Panc1 (cell line): ENCODE measurements around the gene PTGS2. TPM values are rescaled to one million over a fixed set of nuclear protein-coding genes. Genes with fewer than 3 reads are reported as not detected.

Experiments used
- ATAC-seq: fragments of 200-7000 bp; cut with Tn5 transposase; 2 replicates; pipeline ENCODE4 v1.9.1; 2020; ENCODE audit warnings: mild to moderate bottlenecking, moderate library complexity
- BruUV-seq: library from RNA; stranded (reverse); fragments of 400-500 nt; replicated peaks from 2 replicates; lab custom pipeline; 2021; lab: Mats Ljungman, UMichigan
- CTCF ChIA-PET: fragments of 300-600 bp; sonication (Branson Sonifier 250); formaldehyde crosslinking; loops from one replicate; lab custom pipeline; 2022; ENCODE audit warnings: antibody characterized with exemption; lab: Charles Lee
- POLR2A ChIA-PET: fragments of 300-600 bp; sonication (Branson Sonifier 250); formaldehyde crosslinking; loops from one replicate; lab custom pipeline; 2022; ENCODE audit warnings: antibody characterized with exemption; lab: Charles Lee
- DNase-seq: peaks from one replicate; pipeline ENCODE4 v3.0.0-alpha.2; 2010; ENCODE audit warnings: low read depth, low spot score
- H3K27ac ChIP-seq: 2 replicates; pipeline ENCODE4 v1.5.1; 2011; ENCODE audit warnings: mild to moderate bottlenecking, low read length, inconsistent platforms
- H3K27me3 ChIP-seq: fragments of 200-500 bp; sonication (Bioruptor generic); 2 replicates; pipeline ENCODE4 v1.6.0; 2014; ENCODE audit warnings: low read length, inconsistent platforms; ENCODE audit not compliant: control insufficient read depth, insufficient read depth
- H3K36me3 ChIP-seq: fragments of 200-500 bp; sonication (Bioruptor generic); 2 replicates; pipeline ENCODE4 v1.5.1; 2014; ENCODE audit warnings: inconsistent platforms, mild to moderate bottlenecking, low read length, moderate library complexity; ENCODE audit not compliant: control insufficient read depth, insufficient read depth
- H3K4me1 ChIP-seq: 2 replicates; pipeline ENCODE4 v1.5.1; 2011; ENCODE audit warnings: inconsistent platforms, mild to moderate bottlenecking, low read length, moderate library complexity; ENCODE audit not compliant: control insufficient read depth, insufficient read depth
- H3K4me3 ChIP-seq, 2 experiments: 2 replicates each; pipeline ENCODE4 v1.5.1; 2011 to 2012; ENCODE audit warnings: low read depth in 2 of 2, low read length in 2 of 2, mild to moderate bottlenecking in 2 of 2, inconsistent platforms in 1 of 2, moderate library complexity in 1 of 2
- H3K9me3 ChIP-seq: fragments of 200-500 bp; sonication (Bioruptor generic); 2 replicates; pipeline ENCODE4 v1.5.1; 2014; ENCODE audit warnings: low read depth, mild to moderate bottlenecking, inconsistent platforms, low read length, moderate library complexity; ENCODE audit not compliant: control insufficient read depth, insufficient read depth
- CTCF ChIP-seq: fragments of 450-650 bp; IDR thresholded peaks from 2 replicates; pipeline ENCODE4 v1.5.1; 2017; ENCODE audit warnings: mild to moderate bottlenecking
- POLR2AphosphoS5 ChIP-seq: IDR thresholded peaks from 2 replicates; pipeline ENCODE4 v1.6.1; 2012; ENCODE audit warnings: mild to moderate bottlenecking, low read depth, low read length, moderate library complexity
- REST ChIP-seq, 2 experiments: IDR thresholded peaks; 2 replicates each; pipeline ENCODE4 v1.6.1; 2011 to 2012; ENCODE audit warnings: low read depth in 2 of 2, control low read depth in 1 of 2, low read length in 1 of 2, mild to moderate bottlenecking in 1 of 2, moderate library complexity in 1 of 2; ENCODE audit not compliant: insufficient read depth in 1 of 2
- SIN3A ChIP-seq: IDR thresholded peaks from 2 replicates; pipeline ENCODE4 v1.6.1; 2012; ENCODE audit warnings: low read depth, mild to moderate bottlenecking, low read length, moderate library complexity, borderline replicate concordance; ENCODE audit not compliant: insufficient read depth
- TCF7L2 ChIP-seq: IDR thresholded peaks from 2 replicates; pipeline ENCODE4 v1.6.1; 2011; ENCODE audit warnings: mild to moderate bottlenecking, low read depth, low read length, inconsistent platforms
- in situ Hi-C: cut with HindIII; loops from 2 replicates; pipeline ENCODE4 v1.10.0; 2016; ENCODE audit warnings: low sequenced_read_pairs, low pct_unique_long_range_greater_than_20kb
- intact Hi-C: fragments of 100-400 bp; cut with micrococcal nuclease; formaldehyde crosslinking; loops from one replicate; pipeline ENCODE4 v1.10.0; 2022; ENCODE audit not compliant: unreplicated experiment
- total RNA-seq: library from RNA; stranded (reverse); gene quantifications from one replicate; pipeline ENCODE4 v1.2.1, GENCODE V29; 2021; ENCODE audit not compliant: unreplicated experiment

PTGS2 gene
- total RNA-seq, 1 experiment from 2014 or later: not detected

GRCh38 chr1:186627019-186627418, 53.2 kb downstream of the PTGS2 start:
- TF ChIP-seq CTCF: no peak
- POLR2A ChIA-PET: no interaction called here

GRCh38 chr1:186626356-186626932, 53.8 kb downstream of the PTGS2 start:
- no peak for TF ChIP-seq POLR2AphosphoS5
- TF ChIP-seq REST (IDR thresholded peaks at IDR 0.05; ENCODE audit: insufficient read depth in 1 of 2, low read depth in 2 of 2, low read length in 1 of 2): no peak
- TF ChIP-seq SIN3A: no peak
- TF ChIP-seq CTCF: no peak
- TF ChIP-seq TCF7L2: no peak
- H3K27me3 ChIP-seq: no peaks in the 10 kb centered on the region
- ChIA-PET POLR2A (no interaction called here), CTCF (no interaction called here)
- H3K4me1 ChIP-seq: no peaks in the 10 kb centered on the region
- in situ Hi-C loops: no loop called here
- no peaks in the 10 kb centered on the region for H3K36me3 ChIP-seq
- intact Hi-C loops: no loop called here
- no peak overlapping the region for H3K4me3 ChIP-seq
- BruUV-seq: no TSS peak
- DNase-seq: no peak
- no peaks in the 10 kb centered on the region for H3K9me3 ChIP-seq
- no peak for ATAC-seq
- no peak overlapping the region for H3K27ac ChIP-seq

More at GRCh38 chr1:186627019-186627418, 53.2 kb downstream of the PTGS2 start:
- no TSS peak for BruUV-seq
- Histone ChIP-seq H3K9me3 (no peaks in the 10 kb centered on the region), H3K4me3 (no peak overlapping the region), H3K27ac (no peak overlapping the region), H3K36me3 (no peaks in the 10 kb centered on the region), H3K4me1 (no peaks in the 10 kb centered on the region), H3K27me3 (no peaks in the 10 kb centered on the region)
- DNase-seq (no peak), ATAC-seq (no peak)
- in situ Hi-C loops: no loop called here
- CTCF ChIA-PET: no interaction called here
- intact Hi-C loops: no loop called here
